HG02623 (cell line): Measurements from ENCODE around the gene CEMIP2.

Source experiments
- ATAC-seq: cut with Tn5 transposase; IDR thresholded peaks from one replicate; pipeline ENCODE4 v1.9.1; 2021; ENCODE audit warnings: moderate library complexity; ENCODE audit not compliant: unreplicated experiment

The CEMIP2 gene

DNA sequence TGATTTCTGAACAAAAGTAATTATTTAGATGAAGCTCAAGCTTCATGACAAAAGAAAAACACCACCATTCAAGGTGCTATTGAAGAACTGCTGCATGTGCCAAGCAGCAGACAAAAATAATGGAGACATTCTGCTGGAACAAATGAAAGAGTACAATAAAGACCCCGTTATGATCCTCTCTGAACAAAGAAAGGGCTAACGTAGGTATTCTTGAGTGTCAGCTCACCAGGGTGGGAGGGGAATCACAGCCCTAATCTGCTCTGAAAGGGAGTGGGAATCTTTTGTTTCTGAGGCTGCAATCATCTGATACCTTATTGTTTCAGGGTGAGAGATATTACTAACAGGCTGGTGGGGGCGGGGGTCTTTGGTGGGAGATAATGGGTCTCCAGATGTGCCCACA, 15.4 kb downstream of the CEMIP2 start:
- no peak for ATAC-seq

DNA sequence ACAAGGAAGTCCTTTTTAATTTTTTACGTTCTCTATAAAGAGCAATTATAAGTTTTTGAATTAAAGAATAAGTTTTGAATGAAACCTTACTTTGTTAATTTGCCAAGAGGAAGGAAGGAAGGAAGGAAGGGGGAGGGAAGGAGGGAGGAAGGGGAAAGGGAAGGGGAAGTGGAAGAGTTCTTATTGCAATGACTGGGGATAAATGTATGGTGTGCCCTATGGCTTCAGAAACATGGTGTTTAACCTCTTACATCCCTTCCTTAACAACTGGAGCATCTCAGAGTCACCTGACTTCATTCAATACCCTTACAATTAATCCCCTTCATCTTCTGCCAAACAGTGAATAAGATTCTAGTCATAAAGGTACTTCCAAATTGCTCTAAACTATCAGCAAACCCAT, 16.0 kb downstream of the CEMIP2 start:
- no peak for ATAC-seq

DNA sequence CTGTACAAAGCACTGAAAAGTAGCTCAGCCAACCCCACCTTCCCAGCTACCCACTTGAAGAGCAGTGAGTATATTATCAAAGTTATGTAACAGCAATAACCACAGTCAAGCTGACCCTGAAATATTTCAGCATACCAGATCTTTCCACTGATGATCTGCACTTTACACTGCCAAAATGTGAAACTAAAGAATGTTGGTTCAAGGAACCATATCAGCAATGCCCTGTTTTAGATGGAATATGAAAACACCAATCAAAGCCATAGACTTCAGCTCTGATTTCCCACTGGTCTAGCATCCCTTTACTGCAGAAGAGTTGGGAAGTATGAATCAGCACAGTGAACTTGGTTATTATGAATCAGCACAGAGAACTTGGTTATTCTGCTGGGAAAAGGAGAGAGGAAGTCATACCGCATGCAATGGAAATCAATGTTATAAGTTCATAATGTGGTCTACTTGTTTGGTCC, 20.0 kb downstream of the CEMIP2 start:
- ATAC-seq, result no peak

DNA sequence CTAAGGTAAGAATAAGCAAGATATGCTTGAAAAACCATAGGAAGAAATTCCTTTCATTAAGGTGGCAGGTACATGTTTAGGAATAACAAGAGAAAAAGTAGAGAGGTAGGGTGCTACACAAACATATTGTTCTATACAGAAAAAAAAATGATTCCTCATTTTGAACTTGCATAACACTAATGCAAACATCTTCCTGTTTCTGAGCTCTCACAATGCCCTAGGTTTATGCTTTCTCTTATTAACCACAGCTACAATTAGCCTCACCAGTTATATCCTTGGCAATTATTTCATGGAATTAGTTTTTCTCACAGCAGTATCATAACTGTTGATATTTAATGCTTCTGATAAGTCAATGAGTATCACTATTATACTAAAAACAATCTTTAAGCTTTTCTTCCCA, 20.7 kb downstream of the CEMIP2 start:
- ATAC-seq, result no peak

DNA sequence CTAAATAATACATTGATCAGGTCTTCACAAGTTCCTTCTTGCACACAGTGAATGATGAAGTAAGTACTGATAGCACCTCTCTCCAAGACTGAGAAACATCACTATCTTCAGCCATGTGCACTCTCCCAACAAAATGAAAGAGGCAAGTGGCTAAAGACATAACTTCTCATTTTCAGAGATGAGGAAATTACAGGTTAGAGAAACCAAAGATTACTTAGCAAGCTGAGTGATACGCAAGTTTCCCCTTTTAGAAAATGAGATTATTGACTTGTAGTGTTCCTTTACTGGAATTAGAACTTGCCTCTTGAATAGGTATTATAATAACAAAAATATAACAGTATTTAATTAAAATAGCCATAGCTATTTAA, 21.6 kb downstream of the CEMIP2 start:
- no peak for ATAC-seq

DNA sequence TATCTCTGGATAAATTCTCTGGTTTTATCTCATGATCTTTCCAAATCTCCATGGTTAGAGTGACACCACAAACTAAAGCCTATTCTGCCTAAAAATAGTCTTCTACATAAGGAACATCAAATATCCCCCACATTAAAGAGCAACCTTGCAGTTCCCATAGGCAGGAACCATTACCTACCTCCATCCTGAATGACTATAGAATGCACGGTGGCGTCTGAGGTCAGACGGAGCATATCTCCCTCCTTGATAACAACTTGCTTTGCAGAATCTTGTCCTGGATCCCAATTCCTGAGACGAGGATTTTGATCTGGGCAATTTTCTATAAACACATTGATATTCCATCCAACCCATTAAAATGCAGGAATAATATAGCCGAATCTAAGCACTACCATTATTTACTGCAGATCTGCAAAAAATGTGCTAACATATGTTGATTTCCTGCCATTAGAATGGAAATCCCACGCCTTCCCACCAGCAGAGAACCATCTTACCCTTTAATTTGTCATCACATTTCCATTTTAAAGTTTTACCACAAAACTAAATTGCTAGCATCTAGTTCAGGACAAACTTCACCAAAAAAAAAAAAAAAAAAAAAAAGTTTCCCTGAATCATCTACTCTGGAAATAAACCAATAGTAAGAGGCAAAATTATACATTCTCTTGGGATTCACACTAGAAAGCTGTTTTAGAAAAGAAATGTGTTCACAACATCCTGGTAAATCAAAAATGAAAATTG, 22.1 kb downstream of the CEMIP2 start:
- no peak for ATAC-seq

DNA sequence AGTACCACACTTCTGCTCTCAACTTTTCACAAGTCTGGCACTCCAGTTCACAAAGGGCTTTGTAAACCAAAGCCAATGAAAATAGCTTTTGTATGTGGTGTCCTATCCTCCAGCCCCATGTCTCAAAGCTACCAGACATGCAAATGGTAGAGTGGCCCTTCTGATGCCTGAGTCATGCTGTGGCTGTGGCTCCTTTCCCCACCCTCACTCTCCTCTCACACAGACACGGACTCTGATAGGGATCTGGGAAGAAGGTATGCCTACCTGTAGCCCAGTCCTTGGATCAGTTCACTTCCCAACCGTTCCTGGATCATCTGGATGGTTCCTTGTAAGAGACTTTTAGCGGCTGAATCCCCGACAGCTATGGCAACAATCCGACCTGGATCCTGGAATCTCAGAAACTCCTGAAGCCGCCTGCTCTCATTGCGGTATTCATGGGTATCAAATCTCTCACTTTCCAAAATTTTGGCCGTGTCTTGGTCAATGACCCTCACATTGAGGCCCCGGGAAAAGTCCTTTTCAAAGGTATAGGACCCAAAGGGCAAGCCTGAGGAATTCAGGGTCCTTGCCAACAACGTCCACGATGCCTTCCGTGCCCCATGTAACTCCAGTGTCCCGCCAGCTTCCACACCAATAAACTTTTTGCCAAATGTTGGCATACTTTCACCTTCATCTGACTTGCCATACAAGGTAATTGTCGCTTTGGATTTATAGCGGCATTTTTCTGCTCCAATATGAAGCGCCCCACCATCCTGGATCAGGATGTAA, 23.4 kb downstream of the CEMIP2 start:
- ATAC-seq, result no peak

DNA sequence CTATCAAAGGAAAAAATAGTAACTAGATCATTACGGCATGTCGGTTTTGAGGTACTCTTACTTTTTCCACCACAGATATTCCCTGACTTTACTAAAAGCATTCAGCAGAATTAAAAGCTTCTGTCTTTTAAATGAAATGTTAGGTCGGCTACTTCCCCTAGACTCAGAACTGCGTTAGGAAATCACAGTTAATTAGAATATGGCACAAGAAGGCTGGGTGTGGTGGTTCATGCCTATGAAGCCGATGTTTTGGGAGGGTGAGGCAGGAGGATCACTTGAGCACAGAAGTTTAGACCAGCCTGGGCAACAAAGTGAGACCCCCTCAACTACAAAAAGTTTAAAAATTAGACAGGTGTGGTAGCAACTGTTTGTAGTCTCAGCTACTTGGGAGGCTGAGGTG, 24.4 kb downstream of the CEMIP2 start:
- ATAC-seq, result no peak

DNA sequence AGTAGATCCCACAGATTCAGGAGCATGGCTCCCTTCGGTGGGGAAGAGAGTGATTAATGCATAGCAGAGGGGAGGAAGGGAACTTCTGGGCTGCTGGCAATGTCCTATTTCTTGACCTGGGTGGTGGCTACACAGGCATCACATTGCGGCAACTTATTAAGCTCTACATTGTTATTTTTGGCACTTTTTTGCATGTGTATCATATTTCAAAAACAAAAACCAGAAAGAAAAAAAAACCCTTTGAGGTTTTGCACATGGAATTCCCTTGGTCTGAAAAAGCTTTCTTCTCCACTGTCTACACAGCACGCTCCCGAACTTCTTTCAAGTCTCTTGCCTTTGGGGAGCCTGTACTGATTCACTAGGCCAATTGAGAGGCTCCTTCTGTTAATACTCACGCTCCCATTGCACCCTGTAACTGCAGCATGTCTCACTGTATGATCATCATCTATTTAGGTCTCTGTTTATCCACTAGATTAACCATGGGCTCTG, 25.1 kb downstream of the CEMIP2 start:
- no peak for ATAC-seq

DNA sequence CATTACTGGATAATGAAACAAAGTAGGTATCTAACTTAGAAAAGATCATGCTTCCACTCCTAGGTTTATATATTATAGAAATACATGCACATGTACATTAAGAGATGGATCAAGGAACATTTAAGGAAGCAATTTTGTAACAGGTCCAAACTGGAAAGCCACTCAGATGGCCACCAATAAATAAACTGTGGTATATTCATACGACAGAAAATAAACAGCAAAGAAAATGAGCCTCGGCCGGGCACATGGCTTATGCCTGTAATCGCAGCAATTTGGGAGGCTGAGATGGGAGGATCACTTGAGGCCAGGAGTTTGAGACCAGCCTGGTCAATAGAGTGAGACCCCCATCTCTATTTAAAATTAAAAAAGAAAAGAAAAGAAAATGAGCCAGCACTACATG, 25.6 kb downstream of the CEMIP2 start:
- no peak for ATAC-seq

DNA sequence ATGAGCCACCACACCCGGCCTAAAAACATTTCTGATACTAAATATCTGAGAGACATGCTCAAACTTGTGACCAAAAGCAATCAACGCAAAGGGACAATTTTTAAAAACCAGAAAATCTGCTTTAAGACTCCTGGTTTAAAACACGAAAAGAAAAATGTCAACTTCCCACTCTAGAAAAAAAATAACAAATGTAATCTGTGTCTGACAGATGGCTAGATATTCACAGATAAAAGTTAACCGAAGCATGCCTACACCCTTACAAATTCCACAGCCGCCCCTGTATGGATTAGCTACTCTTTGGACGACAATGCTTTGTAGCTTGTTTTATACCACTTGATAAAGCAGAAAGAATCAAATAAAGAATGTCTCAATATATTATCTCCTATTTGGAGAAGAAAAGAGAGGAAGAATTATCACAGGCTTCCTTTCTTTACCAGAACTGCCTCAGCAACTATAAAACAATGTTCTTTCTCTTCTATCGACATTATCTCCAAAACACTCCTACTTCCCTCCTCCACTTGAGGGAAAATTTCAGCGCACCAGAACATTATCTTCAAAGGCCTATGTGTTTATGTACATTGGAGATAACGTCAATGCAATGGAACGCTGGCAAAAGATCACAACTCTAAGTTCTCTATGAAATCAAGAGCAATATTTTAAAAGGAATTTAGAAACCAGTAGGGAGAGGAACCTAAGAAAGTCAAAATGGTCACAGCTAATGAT, 26.2 kb downstream of the CEMIP2 start:
- no peak for ATAC-seq

DNA sequence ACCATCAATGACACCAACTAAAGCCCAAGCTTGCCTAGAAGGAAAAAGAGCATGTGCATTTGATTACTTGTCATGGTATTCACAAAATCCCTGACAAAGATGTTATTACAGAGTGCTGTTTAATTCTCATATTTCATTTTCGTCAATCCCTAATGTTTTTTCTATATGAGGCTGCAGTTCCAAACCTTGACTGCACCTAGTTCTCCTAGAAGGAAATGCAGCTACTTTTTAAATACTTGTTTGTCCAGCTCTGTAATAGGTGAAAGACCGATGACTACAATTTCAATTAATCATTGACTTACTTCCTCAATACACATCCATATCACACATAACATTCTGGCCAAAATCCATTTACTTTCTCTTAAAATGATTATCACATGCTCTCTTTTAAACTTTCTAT, 28.1 kb downstream of the CEMIP2 start:
- ATAC-seq, result no peak

DNA sequence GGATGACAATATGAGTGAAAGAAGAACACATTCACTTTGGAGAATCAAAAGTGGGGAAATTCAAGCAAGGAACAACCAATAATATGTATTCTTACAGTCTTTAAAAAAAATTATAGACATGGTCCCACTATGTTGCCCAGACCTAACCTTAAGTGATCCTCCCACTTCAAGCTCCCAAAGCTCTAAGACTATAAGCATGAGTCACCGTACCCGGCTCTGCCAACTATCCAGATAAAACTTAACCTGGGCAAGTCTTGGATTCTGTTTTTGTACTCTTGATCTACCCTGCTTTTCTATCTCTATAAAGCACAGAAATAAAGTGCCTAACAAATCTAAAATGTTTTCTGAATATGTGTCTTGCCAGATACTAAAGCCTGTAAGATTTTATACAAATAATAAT, 30.9 kb downstream of the CEMIP2 start:
- no peak for ATAC-seq

DNA sequence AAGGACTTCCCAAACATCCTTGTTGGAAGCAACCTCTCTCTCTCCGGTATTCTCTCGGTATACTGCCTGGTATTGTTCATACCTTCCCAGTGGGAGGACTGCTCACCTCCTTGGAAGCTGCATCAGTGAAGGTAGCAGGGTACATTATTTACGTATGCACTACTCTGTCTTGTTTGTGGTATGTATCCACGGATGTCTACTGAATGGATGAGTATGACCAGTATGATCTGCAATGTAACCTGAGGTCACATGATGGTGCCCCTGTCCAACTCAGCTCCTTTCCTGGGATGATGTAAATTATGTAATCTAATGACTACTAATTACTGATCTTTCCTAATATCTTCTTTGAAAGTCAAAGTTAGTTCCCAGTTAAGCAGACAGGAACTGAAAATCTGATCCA, 32.1 kb downstream of the CEMIP2 start:
- no peak for ATAC-seq

DNA sequence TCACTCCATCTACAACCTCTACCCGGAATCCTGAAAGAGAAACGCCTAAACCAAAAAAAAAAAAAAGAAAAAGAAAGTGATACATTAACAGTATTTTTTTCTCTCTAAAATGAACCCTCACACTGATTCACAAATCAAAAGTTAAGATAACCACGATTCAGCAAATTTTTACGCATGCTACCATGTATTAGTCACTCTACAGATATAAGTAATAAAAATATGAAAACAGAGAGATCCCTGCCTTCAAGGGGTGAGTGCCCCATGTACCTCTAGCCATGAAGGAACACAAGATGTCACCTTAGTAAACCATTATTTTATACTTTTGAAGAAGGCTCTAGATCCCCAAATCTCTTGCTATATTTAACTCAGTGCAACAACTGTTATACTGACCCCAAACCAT, 33.4 kb downstream of the CEMIP2 start:
- ATAC-seq, result no peak

DNA sequence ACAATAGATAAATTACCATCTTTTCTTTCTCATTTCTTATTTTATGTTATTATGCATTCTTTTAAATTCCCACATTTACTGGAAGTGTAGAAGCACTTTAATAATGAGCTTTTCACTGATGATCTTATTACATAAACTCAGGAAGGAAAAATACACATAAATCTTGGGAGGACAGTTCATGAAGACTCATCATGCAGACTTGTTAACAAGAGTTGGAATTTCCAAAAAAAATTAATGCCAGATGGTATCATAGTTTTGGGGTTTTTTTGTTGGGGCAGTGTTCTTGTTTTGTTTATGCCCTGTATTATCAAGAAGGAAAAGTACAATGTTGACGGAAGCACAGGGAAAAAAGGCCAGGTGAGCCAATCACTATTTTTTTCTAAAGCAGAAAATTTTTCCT, 35.1 kb downstream of the CEMIP2 start:
- ATAC-seq, result no peak

DNA sequence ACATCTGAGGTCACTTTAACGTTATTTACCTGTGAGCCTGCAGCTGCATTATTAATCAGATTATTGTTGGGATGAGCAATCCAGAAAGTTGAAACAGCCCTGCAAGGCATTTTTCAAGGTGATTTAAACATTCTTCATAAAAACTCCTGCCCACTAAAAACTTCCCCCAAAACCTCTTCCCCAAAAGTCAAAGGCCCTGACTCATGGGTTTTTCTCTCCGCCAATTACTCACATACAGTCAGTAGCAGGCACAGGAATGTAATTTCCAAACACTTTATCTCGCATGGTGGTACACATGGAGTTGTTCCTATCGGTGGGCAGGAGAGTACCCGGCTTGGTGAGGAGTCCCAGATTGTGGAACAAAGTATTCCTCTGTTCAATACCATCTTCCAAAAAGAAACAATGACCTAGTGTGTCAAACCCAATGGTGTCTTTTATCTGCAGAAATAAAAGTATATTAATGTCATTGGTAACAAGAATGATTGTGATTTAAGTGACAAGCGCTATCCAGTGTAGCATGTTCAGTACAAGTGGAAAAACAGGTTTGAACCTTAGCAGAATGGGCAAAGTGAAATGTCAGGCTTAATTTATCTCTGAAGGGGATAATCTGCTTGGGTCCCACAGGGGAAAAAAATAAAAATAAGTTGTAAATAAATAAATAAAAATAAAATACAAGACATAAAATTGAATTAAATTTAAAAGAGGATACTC, 38.3 kb downstream of the CEMIP2 start:
- ATAC-seq, result no peak

DNA sequence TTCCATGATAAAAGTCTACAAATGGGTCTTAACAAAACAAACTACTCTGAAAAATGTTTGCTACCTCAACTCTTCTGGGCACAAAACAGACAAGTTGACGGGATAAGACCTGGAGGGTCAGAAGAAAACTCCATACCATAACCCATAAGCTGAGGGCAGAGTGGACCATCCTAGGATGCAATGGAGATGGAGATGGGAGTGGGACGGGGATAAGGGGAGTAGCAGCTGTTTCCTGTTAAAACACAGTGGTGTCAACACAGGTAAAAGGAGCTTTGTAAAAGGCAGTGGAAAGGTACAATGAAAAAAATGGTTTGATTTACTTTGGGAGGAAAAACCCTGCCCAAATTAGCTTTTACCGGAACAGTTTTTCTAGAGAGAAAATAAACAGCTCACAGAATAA, 41.6 kb downstream of the CEMIP2 start:
- no peak for ATAC-seq

DNA sequence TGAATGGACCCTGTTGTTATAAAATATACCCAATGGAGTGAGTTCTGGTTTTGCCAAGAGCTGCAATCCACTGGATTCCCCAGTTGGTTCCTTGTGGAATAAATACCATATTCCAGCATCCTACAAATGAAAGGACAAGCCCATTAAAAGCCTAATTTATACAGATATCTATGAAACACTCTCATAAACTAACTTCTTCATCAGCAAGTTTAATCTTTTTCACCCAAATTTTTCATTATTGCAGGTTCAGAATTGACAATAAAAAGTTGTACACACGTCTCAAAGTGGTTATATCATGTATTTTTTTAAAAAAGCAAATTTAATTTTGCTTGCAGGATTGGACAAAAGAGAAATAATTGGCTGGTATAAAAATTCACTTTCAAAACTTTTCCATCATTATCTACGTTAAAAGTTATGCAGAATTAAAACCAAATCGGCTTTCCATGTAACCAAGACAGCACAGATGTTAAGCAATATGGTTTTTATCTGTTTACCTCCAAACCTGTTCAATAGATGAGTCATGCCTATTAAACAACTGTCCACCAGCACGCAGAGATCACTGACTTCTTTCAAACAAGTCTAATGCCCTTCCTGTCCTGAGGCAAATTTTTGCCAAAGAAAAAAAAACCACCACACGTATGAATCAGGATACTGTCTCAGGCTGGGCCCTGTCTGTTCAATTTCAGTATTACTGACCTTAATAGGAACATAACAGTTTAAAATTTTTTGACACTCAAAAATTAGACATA, 42.5 kb downstream of the CEMIP2 start:
- no peak for ATAC-seq

DNA sequence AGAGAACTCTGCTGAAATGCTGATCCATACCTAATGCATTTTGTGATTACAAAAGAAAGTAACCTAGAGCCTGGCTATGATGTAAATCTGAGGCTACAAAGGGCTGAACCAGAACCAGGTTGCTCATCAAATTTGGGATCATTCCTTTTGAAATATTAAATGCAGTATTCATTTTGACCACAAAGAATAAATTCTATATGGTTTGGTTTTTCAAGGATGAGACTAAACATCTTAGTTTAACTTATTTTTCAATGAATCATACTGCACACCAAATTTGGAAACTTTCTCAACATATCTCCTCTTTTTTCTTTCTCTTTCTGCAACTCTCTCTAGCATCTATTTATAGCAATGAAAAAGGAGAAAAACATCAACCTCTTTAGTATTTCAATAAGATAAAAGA, 46.5 kb downstream of the CEMIP2 start:
- no peak for ATAC-seq
